ENCODE data around the gene PIGZ.

PIGZ gene

GRCh38 chr3:196976941-196977340 lies 8.3 kb upstream of the PIGZ start:
- no peak for DNase-seq

GRCh38 chr3:196975349-196975748 lies 6.7 kb upstream of the PIGZ start:
- no peak for DNase-seq

- DNase-seq: no peak
Measured at GRCh38 chr3:196974661-196975060, 6.0 kb upstream of the PIGZ start.

- DNase-seq: no peak
Measured at GRCh38 chr3:196971094-196971698, 2.6 kb upstream of the PIGZ start.

GRCh38 chr3:196970547-196971093 lies 2.0 kb upstream of the PIGZ start:
- DNase-seq: no peak

GRCh38 chr3:196969660-196970546 lies 1.3 kb upstream of the PIGZ start:
- DNase-seq: peak; percentile 66

- DNase-seq: peak; percentile 34
Measured at GRCh38 chr3:196969134-196969659, 564 bp upstream of the PIGZ start.

GRCh38 chr3:196967412-196968232 lies 1.0 kb downstream of the PIGZ start:
- no peak for DNase-seq

GRCh38 chr3:196966526-196967401 lies 1.9 kb downstream of the PIGZ start:
- no peak for DNase-seq

GRCh38 chr3:196965804-196966173 lies 2.8 kb downstream of the PIGZ start:
- no peak for DNase-seq

- DNase-seq: no peak
Measured at GRCh38 chr3:196965112-196965803, 3.4 kb downstream of the PIGZ start.

- no peak for DNase-seq
Measured at GRCh38 chr3:196963631-196963953, 5.0 kb downstream of the PIGZ start.

- no peak for DNase-seq
Measured at GRCh38 chr3:196962930-196963630, 5.6 kb downstream of the PIGZ start.

- DNase-seq: no peak
Measured at GRCh38 chr3:196962108-196962929, 6.3 kb downstream of the PIGZ start.

GRCh38 chr3:196954832-196955231 lies 13.8 kb downstream of the PIGZ start:
- no peak for DNase-seq

- no peak for DNase-seq
Measured at GRCh38 chr3:196951371-196951770, 17.3 kb downstream of the PIGZ start.

GRCh38 chr3:196949750-196950149 lies 18.9 kb downstream of the PIGZ start:
- no peak for DNase-seq

GRCh38 chr3:196949285-196949619 lies 19.4 kb downstream of the PIGZ start:
- DNase-seq: no peak

GRCh38 chr3:196948442-196949284 lies 20.0 kb downstream of the PIGZ start:
- no peak for DNase-seq

Measured in CD4-positive, alpha-beta T cell treated with Interleukin-17A for 1 hour (primary cell).